ENCODE results near the gene PTTG2. TPM values are rescaled to one million over a fixed set of nuclear protein-coding genes. Genes with fewer than 3 reads are reported as not detected.

PTTG2 gene
- polyA plus RNA-seq, 1 donor from 2014 or later, result not detected

GRCh38 chr4:37967736-37968135 is 7.5 kb downstream of the PTTG2 start:
- no peaks in the 10 kb centered on the region for H3K79me2 ChIP-seq (replicated peaks; ENCODE audit: insufficient read depth, low read length)
- H3F3A ChIP-seq (ENCODE audit: insufficient read depth, low read length, poor library complexity, severe bottlenecking), result no peaks in the 10 kb centered on the region
- no peaks in the 10 kb centered on the region for H3K27me3 ChIP-seq (ENCODE audit: insufficient read depth, low read depth, low read length)
- H3K9me2 ChIP-seq (ENCODE audit: insufficient read depth, low read length), result no peaks in the 10 kb centered on the region
- no peak overlapping the region for H3K4me3 ChIP-seq (ENCODE audit: low read length)
- H3K9me3 ChIP-seq (ENCODE audit: low read length), result no peaks in the 10 kb centered on the region
- no peak overlapping the region for H3K9ac ChIP-seq (ENCODE audit: low read length)
- H3K27ac ChIP-seq (ENCODE audit: low read length), result no peak overlapping the region
- TF ChIP-seq EZH2 (IDR thresholded peaks at IDR 0.05; ENCODE audit: borderline replicate concordance, insufficient read depth, low read length, poor library complexity, severe bottlenecking), result no peak
- no peak for TF ChIP-seq RAD21 (conservative IDR thresholded peaks at IDR 0.05)
- TF ChIP-seq POLR2AphosphoS5 (IDR thresholded peaks at IDR 0.05), result no peak
- TF ChIP-seq REST (IDR thresholded peaks at IDR 0.05; ENCODE audit: borderline replicate concordance), result no peak
- no peak for TF ChIP-seq MXI1 (conservative IDR thresholded peaks at IDR 0.05; ENCODE audit: poor library complexity, severe bottlenecking)
- TF ChIP-seq TAF1 (IDR thresholded peaks at IDR 0.05; ENCODE audit: low read depth), result no peak
- TF ChIP-seq SMC3 (conservative IDR thresholded peaks at IDR 0.05; ENCODE audit: poor library complexity), result no peak
- TF ChIP-seq EP300 (conservative IDR thresholded peaks at IDR 0.05; ENCODE audit: poor library complexity, severe bottlenecking), result no peak
- no peak for TF ChIP-seq CTCF (IDR thresholded peaks at IDR 0.05; ENCODE audit: poor library complexity, severe bottlenecking)
- no peak overlapping the region for H2AFZ ChIP-seq (ENCODE audit: low read depth, low read length)
- H3K4me2 ChIP-seq (ENCODE audit: low read length), result no peak overlapping the region
- no peaks in the 10 kb centered on the region for H4K20me1 ChIP-seq (ENCODE audit: insufficient read depth)
- no peaks in the 10 kb centered on the region for H3K36me3 ChIP-seq (ENCODE audit: insufficient read depth, low read length)

GRCh38 chr4:37968747-37969146 is 8.5 kb downstream of the PTTG2 start:
- no peaks in the 10 kb centered on the region for H3K27me3 ChIP-seq (ENCODE audit: insufficient read depth, low read depth, low read length)
- H3K9me3 ChIP-seq (ENCODE audit: low read length), result no peaks in the 10 kb centered on the region
- H3K4me3 ChIP-seq (ENCODE audit: low read length), result no peak overlapping the region
- no peak overlapping the region for H3K4me2 ChIP-seq (ENCODE audit: low read length)
- TF ChIP-seq REST (IDR thresholded peaks at IDR 0.05; ENCODE audit: borderline replicate concordance) (no peak), CTCF (IDR thresholded peaks at IDR 0.05; ENCODE audit: poor library complexity, severe bottlenecking) (no peak), POLR2AphosphoS5 (IDR thresholded peaks at IDR 0.05) (no peak), RAD21 (conservative IDR thresholded peaks at IDR 0.05) (no peak), EP300 (conservative IDR thresholded peaks at IDR 0.05; ENCODE audit: poor library complexity, severe bottlenecking) (no peak), TAF1 (IDR thresholded peaks at IDR 0.05; ENCODE audit: low read depth) (no peak), SMC3 (conservative IDR thresholded peaks at IDR 0.05; ENCODE audit: poor library complexity) (no peak), MXI1 (conservative IDR thresholded peaks at IDR 0.05; ENCODE audit: poor library complexity, severe bottlenecking) (no peak), EZH2 (IDR thresholded peaks at IDR 0.05; ENCODE audit: borderline replicate concordance, insufficient read depth, low read length, poor library complexity, severe bottlenecking) (no peak)
- H3K9me2 ChIP-seq (ENCODE audit: insufficient read depth, low read length), result no peaks in the 10 kb centered on the region
- H3K9ac ChIP-seq (ENCODE audit: low read length), result no peak overlapping the region
- H2AFZ ChIP-seq (ENCODE audit: low read depth, low read length), result no peak overlapping the region
- no peaks in the 10 kb centered on the region for H3K79me2 ChIP-seq (replicated peaks; ENCODE audit: insufficient read depth, low read length)
- H3K27ac ChIP-seq (ENCODE audit: low read length), result no peak overlapping the region
- H4K20me1 ChIP-seq (ENCODE audit: insufficient read depth), result no peaks in the 10 kb centered on the region
- H3K36me3 ChIP-seq (ENCODE audit: insufficient read depth, low read length), result no peaks in the 10 kb centered on the region
- H3F3A ChIP-seq (ENCODE audit: insufficient read depth, low read length, poor library complexity, severe bottlenecking), result no peaks in the 10 kb centered on the region

Measured in neural cell (in vitro differentiated cells).